AG10803 (cell line): ENCODE measurements around the gene PPRC1.

Experiments
- DNase-seq: peaks from one replicate; pipeline ENCODE4 v3.0.0; 2010; ENCODE audit warnings: low read depth
- H3K4me3 ChIP-seq: 2 replicates; pipeline ENCODE4 v1.5.1; 2011; ENCODE audit warnings: mild to moderate bottlenecking, low read length, control low read depth
- CTCF ChIP-seq: conservative IDR thresholded peaks from 2 replicates; pipeline ENCODE4 v1.5.1; 2011; ENCODE audit warnings: mild to moderate bottlenecking, low read length, control low read depth, inconsistent platforms

Gene PPRC1

GRCh38 chr10:102196893-102197292, 64.1 kb downstream of the PPRC1 start:
- no peak for TF ChIP-seq CTCF
- DNase-seq: no peak
- H3K4me3 ChIP-seq: no peak overlapping the region

GRCh38 chr10:102198027-102198426, 65.2 kb downstream of the PPRC1 start:
- TF ChIP-seq CTCF: no peak
- no peak overlapping the region for H3K4me3 ChIP-seq
- no peak for DNase-seq
